DND-41 (cell line): ENCODE data around the gene SOWAHC.

Experiments
- EZH2 ChIP-seq: IDR thresholded peaks from 3 replicates; pipeline ENCODE4 v1.6.1; 2012; ENCODE audit warnings: borderline replicate concordance, low read depth, mild to moderate bottlenecking, moderate library complexity, low read length, inconsistent platforms; ENCODE audit not compliant: severe bottlenecking
- TF ChIP-seq, protein P1 (sequence below): IDR thresholded peaks from 2 replicates; pipeline ENCODE4 v1.5.1; 2012; ENCODE audit warnings: borderline replicate concordance, low read length, moderate library complexity, mild to moderate bottlenecking; ENCODE audit not compliant: poor library complexity, severe bottlenecking; ENCODE audit errors: extremely low read depth

DNA sequence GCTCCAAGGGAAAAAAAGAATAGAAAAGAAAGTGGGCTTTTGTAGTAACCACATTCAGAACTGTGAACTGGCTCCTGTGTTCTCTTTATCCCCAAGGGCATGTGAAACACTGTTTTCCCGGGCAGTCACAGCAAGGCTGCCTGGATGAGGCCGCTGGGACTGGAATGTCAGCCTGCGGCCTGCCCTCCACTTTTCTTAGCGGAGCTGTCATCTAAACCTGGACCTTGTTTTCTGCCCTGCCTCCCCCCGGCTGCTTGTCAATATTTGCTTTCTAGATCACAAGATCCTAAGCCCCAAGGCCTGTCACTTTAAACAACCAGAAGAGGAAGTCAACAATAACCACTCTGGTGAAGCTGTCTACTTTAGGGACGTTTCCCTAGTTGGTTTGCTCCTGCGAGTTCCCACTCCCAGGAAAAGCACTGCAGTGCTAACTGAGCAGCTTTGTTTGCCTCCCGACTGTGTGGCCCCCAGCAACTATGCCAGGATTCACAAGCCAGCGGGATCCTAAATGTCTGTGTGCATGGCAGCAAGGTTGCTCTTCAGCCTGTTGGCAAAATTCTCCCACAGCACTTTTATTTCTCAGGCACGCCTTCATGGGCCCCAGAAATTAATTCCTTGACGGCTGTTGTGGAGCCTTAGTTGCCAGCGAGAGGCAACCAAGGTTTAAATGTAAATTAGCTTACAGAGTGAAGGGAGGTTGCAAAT lies 30.6 kb downstream of the SOWAHC start:
- TF ChIP-seq, protein P1, sequence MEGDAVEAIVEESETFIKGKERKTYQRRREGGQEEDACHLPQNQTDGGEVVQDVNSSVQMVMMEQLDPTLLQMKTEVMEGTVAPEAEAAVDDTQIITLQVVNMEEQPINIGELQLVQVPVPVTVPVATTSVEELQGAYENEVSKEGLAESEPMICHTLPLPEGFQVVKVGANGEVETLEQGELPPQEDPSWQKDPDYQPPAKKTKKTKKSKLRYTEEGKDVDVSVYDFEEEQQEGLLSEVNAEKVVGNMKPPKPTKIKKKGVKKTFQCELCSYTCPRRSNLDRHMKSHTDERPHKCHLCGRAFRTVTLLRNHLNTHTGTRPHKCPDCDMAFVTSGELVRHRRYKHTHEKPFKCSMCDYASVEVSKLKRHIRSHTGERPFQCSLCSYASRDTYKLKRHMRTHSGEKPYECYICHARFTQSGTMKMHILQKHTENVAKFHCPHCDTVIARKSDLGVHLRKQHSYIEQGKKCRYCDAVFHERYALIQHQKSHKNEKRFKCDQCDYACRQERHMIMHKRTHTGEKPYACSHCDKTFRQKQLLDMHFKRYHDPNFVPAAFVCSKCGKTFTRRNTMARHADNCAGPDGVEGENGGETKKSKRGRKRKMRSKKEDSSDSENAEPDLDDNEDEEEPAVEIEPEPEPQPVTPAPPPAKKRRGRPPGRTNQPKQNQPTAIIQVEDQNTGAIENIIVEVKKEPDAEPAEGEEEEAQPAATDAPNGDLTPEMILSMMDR, result no peak
- TF ChIP-seq EZH2, result no peak
